Measurements from ENCODE around the gene SST.
"Not testable (repeated sequence)": the region's sequence is repeated elsewhere in the genome, so short reads cannot be mapped to it uniquely, and the experiment has no call there.

The SST gene

GRCh38 chr3:187684880-187685279 lies 14.7 kb upstream of the SST start:
- in situ Hi-C loops (cut with MboI; ENCODE audit: low sequenced_read_pairs) = no loop called here

GRCh38 chr3:187684444-187684843 lies 14.2 kb upstream of the SST start:
- in situ Hi-C loops (cut with MboI; ENCODE audit: low sequenced_read_pairs) = no loop called here

GRCh38 chr3:187681756-187682155 lies 11.6 kb upstream of the SST start:
- in situ Hi-C loops (cut with MboI; ENCODE audit: low sequenced_read_pairs) = not testable (repeated sequence)

DNA sequence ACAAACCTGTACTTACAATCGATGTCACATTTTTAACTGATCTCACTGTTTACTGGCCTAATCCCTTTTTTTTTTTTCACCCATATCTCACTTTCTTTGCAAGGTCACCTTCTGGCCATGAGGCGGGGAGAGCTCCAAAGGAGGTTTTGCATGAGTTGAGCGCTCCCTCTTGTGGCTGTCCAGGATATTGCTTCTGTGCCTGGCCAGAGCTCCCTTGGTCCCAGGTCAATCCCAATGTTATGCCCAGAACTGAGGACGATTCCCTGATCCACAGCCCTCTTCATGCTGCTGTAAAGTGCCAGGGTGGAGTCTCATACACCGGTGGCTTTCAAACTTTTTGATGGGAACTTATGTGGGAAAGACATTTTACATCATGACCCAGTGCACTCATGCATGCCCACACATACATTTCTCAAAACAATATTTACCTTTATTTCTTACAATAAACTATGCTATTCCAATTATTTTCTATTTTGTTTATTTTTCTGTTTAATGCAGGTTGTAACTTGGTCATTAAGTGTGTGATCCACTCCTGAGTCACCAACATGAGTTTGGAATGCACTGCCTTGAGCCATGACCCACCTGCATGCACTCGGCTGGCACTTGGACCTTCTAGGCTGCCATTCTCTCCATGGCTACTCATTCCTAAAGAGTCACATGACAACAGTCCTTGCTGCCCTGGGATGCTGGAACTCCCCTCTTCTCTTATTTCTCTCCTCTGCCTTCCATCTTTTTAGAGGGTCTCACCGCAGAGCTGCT lies 9.6 kb upstream of the SST start:
- in situ Hi-C loops (cut with MboI; ENCODE audit: low sequenced_read_pairs) = no loop called here

DNA sequence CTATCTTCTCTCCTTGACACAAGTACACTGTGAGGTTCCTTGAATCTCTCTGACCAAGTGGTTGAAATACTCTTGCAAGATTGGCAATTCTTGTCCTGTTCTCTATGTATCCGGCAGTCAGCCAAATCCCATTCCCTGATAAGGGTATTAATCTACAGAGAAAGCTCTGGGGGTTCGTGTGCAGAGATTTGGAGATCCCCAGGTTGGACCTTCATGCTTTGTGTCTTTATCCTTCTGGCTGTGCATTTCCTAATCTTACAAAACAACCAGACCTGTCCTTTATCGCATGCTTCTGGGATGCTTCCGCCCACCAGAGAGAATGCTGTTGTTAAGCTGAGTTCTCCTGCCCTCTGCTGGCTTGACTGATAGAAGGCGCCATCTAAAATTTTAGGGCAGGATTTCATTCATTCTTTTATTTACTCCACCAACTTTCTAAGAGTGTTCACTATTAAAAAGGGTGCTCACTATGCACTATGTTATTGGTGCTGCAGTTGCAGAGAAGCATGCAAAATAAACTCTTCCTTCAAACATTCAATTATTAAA lies 8.6 kb upstream of the SST start:
- in situ Hi-C loops (cut with MboI; ENCODE audit: low sequenced_read_pairs) = no loop called here

- in situ Hi-C loops (cut with MboI; ENCODE audit: low sequenced_read_pairs) = no loop called here
Observed at GRCh38 chr3:187677604-187678003, 7.4 kb upstream of the SST start.

- in situ Hi-C loops (cut with MboI; ENCODE audit: low sequenced_read_pairs) = no loop called here
Observed at GRCh38 chr3:187673012-187673411, 2.8 kb upstream of the SST start.

DNA sequence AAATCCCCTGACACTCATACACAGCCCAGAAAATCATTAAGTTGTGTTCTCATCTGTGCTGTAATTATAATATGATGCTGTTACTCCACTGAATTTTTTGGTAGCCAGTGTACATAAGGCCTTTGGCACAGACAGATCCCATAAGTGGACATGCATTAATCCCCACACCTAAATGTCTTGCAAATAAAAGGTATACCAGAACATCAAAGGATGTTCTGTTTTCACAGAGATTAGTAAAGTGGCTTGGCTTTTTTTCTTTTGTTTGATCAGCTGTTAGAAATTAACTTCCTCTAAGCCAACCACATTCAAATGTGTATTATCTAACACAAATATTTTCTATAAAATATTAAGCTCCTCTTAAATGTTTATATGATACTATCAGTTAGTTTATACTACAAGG lies 2.7 kb downstream of the SST start:
- in situ Hi-C loops (cut with MboI; ENCODE audit: low sequenced_read_pairs) = no loop called here

- in situ Hi-C loops (cut with MboI; ENCODE audit: low sequenced_read_pairs) = no loop called here
Observed at GRCh38 chr3:187665764-187666402, 4.3 kb downstream of the SST start.

GRCh38 chr3:187665010-187665409 lies 5.2 kb downstream of the SST start:
- in situ Hi-C loops (cut with MboI; ENCODE audit: low sequenced_read_pairs) = no loop called here

DNA sequence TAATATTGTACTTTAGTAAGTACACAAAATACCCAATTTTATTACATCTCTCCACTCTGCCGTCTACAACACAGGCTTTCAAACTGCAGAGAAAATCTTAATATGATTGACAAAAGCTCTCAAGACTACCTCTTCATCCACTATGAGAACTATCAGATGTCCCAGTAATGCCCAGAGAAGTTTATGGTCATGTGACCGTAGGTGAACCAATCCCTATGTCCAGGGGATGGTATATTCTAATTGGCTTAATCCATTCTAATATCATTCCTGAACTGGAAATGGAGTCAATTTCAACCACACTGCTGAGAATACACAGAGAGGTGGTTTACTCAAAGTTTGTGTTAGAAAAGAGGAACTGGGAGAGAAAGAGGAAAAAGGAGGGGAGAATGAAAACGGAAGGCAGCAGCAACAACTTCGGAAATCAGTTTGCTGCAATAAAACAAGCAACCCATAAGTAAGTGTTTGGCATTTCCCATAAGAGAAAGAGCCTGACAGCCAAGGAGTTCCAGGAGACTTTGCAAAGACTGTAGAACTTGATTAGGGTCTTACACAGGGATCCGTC lies 7.3 kb downstream of the SST start:
- in situ Hi-C loops (cut with MboI; ENCODE audit: low sequenced_read_pairs) = no loop called here

DNA sequence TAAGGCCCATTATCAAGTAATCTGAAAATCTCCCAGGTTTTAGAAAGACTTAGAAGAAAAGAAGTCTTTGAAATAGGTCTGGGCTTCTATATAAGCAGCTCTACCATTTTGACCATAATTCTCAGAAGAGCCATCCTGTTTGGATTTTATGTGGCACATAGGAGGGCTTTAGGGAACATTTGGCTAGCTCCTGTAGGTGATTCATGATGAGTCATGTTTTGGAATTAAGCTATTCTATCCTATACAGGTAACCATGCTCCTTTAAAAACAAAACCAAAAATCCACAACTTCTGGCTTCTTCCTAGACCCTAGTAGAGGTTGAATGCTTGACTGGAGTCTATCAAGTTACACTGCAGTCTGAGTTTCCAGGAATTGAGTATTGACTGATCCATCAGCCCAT lies 8.9 kb downstream of the SST start:
- in situ Hi-C loops (cut with MboI; ENCODE audit: low sequenced_read_pairs) = no loop called here

- in situ Hi-C loops (cut with MboI; ENCODE audit: low sequenced_read_pairs) = no loop called here
Observed at GRCh38 chr3:187651282-187651681, 18.9 kb downstream of the SST start.

DNA sequence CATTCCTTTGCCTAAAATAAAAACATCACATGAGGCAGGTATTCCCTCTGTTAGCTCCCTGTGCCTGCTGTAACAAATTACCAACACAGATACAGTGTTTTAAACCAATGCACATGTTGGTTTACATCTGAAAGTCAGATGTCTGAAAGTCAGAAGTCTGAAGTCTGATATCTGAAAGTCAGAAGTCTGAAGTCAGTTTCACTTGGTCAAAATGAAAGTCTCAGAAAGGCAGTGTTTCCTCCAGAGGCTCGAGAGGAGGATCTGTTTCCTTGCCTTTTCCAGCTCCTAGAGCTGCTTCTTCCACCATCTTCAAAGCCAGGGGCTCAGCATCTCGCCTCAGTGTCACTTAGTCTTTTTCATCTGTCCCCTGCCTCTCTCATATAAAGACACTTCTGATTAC lies 22.0 kb downstream of the SST start:
- in situ Hi-C loops (cut with MboI; ENCODE audit: low sequenced_read_pairs) = no loop called here

DNA sequence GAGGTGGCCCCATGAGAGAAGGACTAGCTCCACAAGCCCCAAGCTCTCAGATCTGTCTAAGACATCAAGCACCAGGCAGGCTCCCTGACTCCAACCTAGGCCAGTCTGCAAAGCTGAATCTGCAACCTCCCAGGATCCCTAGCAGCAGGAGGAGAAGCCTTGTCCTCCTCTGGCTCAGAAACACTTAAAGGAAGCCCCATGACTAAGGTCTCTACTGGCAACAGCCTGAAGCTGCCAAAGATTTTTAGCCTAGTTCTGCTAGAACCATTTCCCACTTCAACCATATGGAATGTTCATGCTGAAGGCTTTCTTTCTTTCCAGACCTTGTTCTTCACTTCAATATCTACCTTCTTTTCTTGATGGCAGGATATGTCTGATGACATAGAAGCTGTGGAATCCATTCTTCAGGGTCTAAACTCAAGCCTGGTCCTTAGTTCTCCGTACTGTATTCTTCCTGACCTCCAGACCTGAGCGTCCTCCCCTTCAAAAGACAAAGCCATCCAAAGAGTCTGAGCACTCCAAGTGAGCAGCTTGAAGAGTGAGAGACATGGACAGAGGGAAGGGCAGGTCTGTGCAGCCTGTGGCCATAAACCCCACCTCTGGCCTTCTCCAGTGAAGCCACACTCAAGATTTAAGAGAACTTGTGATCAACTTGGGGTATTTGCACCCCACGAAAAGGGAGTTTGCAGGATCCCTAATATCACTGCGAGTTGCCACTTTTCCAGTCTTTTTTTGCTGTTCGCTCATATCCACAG lies 23.1 kb downstream of the SST start:
- in situ Hi-C loops (cut with MboI; ENCODE audit: low sequenced_read_pairs) = no loop called here

DNA sequence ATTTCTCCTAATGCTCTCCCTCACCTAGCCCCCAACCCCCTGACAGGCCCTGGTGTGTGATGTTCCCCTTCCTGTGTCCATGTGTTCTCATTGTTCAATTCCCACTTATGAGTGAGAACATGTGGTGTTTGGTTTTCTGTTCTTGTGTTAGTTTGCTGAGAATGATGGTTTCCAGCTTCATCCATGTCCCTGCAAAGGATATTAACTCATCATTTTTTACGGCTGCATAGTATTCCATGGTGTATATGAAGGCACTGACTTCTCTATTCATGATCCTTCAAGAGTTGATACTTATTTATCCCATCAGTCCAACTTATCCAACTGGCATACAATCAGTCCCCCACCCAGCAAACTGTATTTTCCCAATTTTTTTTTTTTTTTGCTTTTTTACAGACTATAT lies 24.8 kb downstream of the SST start:
- in situ Hi-C loops (cut with MboI; ENCODE audit: low sequenced_read_pairs) = not testable (repeated sequence)

DNA sequence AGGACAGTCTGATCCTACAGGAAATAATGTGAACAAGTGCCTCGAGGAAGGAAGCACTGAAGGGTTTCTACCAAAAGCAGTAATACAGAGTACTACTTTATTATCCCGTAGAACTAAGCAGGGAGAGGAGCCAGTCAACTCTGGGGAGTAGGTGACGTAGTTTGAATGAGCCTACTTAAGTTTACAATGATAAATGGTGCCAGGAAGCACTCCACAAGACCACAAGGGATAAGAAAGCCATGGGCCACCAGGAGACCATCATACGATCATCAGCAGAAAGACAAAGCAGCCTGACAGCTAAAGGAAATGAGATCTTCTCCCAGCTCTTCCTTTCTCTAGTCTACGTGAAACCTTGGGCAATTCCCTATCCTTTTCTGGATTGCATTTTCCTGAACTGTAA lies 27.3 kb downstream of the SST start:
- in situ Hi-C loops (cut with MboI; ENCODE audit: low sequenced_read_pairs) = no loop called here

GRCh38 chr3:187641320-187642016 lies 28.7 kb downstream of the SST start:
- in situ Hi-C loops (cut with MboI; ENCODE audit: low sequenced_read_pairs) = no loop called here

DNA sequence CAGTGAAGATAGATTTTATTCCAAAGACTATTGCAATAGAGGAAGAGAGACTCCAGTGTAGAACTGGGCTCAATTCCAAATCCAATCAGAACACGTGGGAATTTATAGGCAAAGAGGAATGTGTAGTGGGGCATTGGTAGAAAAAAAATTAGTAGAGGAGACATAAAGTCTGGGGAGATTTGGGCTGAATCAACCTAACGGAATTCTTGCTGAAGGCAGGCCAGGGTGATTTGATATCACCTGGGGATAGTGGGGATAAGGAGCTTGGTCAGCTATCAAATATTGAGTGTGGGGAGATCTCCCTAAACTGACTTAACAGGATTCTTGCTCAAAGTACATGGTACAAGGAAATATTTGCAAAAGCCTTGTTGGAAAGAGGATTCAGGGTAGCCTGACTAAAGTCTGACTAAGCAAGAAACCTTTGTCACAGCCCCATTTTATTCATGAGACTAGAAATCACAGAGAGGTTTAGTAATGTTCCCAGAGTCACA lies 29.6 kb downstream of the SST start:
- in situ Hi-C loops (cut with MboI; ENCODE audit: low sequenced_read_pairs) = no loop called here

DNA sequence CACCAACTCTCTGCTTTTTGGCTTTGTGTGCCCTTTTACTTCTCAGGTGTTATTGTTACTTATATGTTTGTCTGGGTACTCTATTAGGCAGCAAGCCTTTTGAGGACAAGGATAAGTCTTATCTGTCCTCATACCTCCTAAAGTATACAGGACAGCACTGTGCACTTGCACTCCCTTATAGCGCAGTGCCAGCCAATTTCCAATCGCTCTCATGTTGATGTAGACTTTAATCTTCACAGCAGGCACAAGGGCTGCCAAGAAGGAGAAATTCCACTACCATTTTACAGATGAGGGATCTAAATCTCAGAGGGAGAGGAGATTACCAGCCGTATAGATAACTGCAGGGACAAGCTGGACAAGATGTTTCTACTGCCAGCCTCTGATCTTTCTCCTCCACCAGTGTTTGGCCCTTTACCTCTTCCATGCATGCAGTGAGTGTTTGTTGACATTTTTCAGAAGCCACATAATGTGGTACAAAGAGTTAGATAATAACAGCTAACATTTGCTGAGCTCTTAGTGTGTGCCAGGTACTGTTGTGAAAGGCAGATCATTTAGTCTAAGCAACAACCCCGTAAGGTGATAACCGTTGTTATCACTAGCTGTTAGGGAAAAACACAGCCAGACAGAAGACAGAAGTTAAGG lies 30.1 kb downstream of the SST start:
- in situ Hi-C loops (cut with MboI; ENCODE audit: low sequenced_read_pairs) = no loop called here

All from HL-60/S4 treated with phorbol 12-myristate 13-acetate at 8.2 ng/mL for 4 days and 3 days (cell line).